H9 (cell line): ENCODE measurements around the gene ITSN1. TPM values are rescaled to one million over a fixed set of nuclear protein-coding genes. Genes with fewer than 3 reads are reported as not detected.

Experiments
- DNase-seq: peaks from one replicate; pipeline ENCODE4 v3.0.0-alpha.2; 2017
- H2AFZ ChIP-seq: one replicate; pipeline ENCODE4 v1.6.1; 2013; ENCODE audit warnings: mild to moderate bottlenecking, low read length, control low read depth, moderate library complexity
- H2AK5ac ChIP-seq: 2 replicates; pipeline ENCODE4 v1.6.1; 2013; ENCODE audit warnings: low read length, control low read depth, mixed read lengths; ENCODE audit not compliant: insufficient read length
- H2BK120ac ChIP-seq: one replicate; pipeline ENCODE4 v1.6.1; 2013; ENCODE audit warnings: low read depth, mild to moderate bottlenecking, low read length, control low read depth, inconsistent platforms; ENCODE audit not compliant: poor library complexity, severe bottlenecking
- H2BK12ac ChIP-seq: 2 replicates; pipeline ENCODE4 v1.6.1; 2013; ENCODE audit warnings: low read length, control low read depth, mixed read lengths, low read depth; ENCODE audit not compliant: insufficient read length
- H2BK15ac ChIP-seq: 2 replicates; pipeline ENCODE4 v1.6.1; 2013; ENCODE audit warnings: low read depth, low read length, control low read depth
- H2BK20ac ChIP-seq: one replicate; pipeline ENCODE4 v1.6.1; 2013; ENCODE audit warnings: low read depth, mild to moderate bottlenecking, low read length, control low read depth, inconsistent platforms; ENCODE audit not compliant: poor library complexity, severe bottlenecking
- H2BK5ac ChIP-seq: 2 replicates; pipeline ENCODE4 v1.6.1; 2013; ENCODE audit warnings: low read length, control low read depth, mixed read lengths; ENCODE audit not compliant: insufficient read length
- H3K14ac ChIP-seq: 2 replicates; pipeline ENCODE4 v1.6.1; 2013; ENCODE audit warnings: low read length, control low read depth; ENCODE audit not compliant: insufficient read depth
- H3K18ac ChIP-seq: 2 replicates; pipeline ENCODE4 v1.6.1; 2013; ENCODE audit warnings: low read depth, mild to moderate bottlenecking, mixed read lengths, low read length, control low read depth; ENCODE audit not compliant: insufficient read length
- H3K23ac ChIP-seq: 2 replicates; pipeline ENCODE4 v1.6.1; 2013; ENCODE audit warnings: low read length, control low read depth, mixed read lengths, low read depth; ENCODE audit not compliant: insufficient read length
- H3K23me2 ChIP-seq: 2 replicates; pipeline ENCODE4 v1.6.1; 2013; ENCODE audit warnings: low read depth, mild to moderate bottlenecking, mixed read lengths, low read length, control low read depth; ENCODE audit not compliant: insufficient read length, poor library complexity, severe bottlenecking
- H3K27ac ChIP-seq: 2 replicates; pipeline ENCODE4 v1.5.1; 2013; ENCODE audit warnings: low read length, control low read depth, mixed read lengths, low read depth; ENCODE audit not compliant: insufficient read length
- H3K27me3 ChIP-seq: 2 replicates; pipeline ENCODE4 v1.6.1; 2013; ENCODE audit warnings: low read length, control low read depth, inconsistent platforms; ENCODE audit not compliant: insufficient read depth
- H3K4ac ChIP-seq: 2 replicates; pipeline ENCODE4 v1.6.1; 2013; ENCODE audit warnings: low read depth, mild to moderate bottlenecking, control low read depth, inconsistent platforms, low read length, moderate library complexity
- H3K4me1 ChIP-seq: 2 replicates; pipeline ENCODE4 v1.6.1; 2013; ENCODE audit warnings: low read length, control low read depth, inconsistent platforms; ENCODE audit not compliant: insufficient read depth
- H3K4me2 ChIP-seq: 2 replicates; pipeline ENCODE4 v1.6.1; 2013; ENCODE audit warnings: low read length, control low read depth, mixed read lengths; ENCODE audit not compliant: insufficient read length, insufficient read depth
- H3K56ac ChIP-seq: 2 replicates; pipeline ENCODE4 v1.6.1; 2013; ENCODE audit warnings: low read depth, mild to moderate bottlenecking, mixed read lengths, low read length, control low read depth; ENCODE audit not compliant: insufficient read length
- H3K79me1 ChIP-seq: 2 replicates; pipeline ENCODE4 v1.6.1; 2013; ENCODE audit warnings: low read depth, mild to moderate bottlenecking, moderate library complexity, low read length, control low read depth, inconsistent platforms; ENCODE audit not compliant: insufficient read depth, poor library complexity, severe bottlenecking
- H3K79me2 ChIP-seq: 2 replicates; pipeline ENCODE4 v1.6.1; 2013; ENCODE audit warnings: low read length, control low read depth, inconsistent platforms; ENCODE audit not compliant: insufficient read depth
- H3K9ac ChIP-seq: 2 replicates; pipeline ENCODE4 v1.6.1; 2013; ENCODE audit warnings: low read length, control low read depth, mixed read lengths; ENCODE audit not compliant: insufficient read length; ENCODE audit errors: extremely low read depth
- H3K9me3 ChIP-seq: one replicate; pipeline ENCODE4 v1.6.1; 2013; ENCODE audit warnings: low read depth, low read length, inconsistent platforms; ENCODE audit not compliant: control insufficient read depth
- H3T11ph ChIP-seq: one replicate; pipeline ENCODE4 v1.6.1; 2013; ENCODE audit warnings: mild to moderate bottlenecking, low read length, control low read depth, inconsistent platforms
- H4K20me1 ChIP-seq: one replicate; pipeline ENCODE4 v1.6.1; 2013; ENCODE audit not compliant: control insufficient read depth, insufficient read length, insufficient read depth
- H4K5ac ChIP-seq: 2 replicates; pipeline ENCODE4 v1.6.1; 2013; ENCODE audit warnings: low read depth, mild to moderate bottlenecking, mixed read lengths, low read length, control low read depth; ENCODE audit not compliant: insufficient read length
- H4K8ac ChIP-seq: replicated peaks from 2 replicates; pipeline ENCODE4 v1.6.1; 2013; ENCODE audit warnings: low read length, control low read depth, mixed read lengths, low read depth; ENCODE audit not compliant: insufficient read length
- H4K91ac ChIP-seq: 2 replicates; pipeline ENCODE4 v1.6.1; 2013; ENCODE audit warnings: low read depth, mild to moderate bottlenecking, moderate library complexity, mixed read lengths, low read length, control low read depth; ENCODE audit not compliant: insufficient read length
- H3K27ac Mint-ChIP-seq, 3 experiments: 2 replicates in 2 of 3; 3 replicates in 1 of 3; pipeline ENCODE4 v1.8.0; 2020 to 2021; ENCODE audit warnings: mixed read lengths in 3 of 3, mild to moderate bottlenecking in 1 of 3, moderate library complexity in 1 of 3
- H3K27me3 Mint-ChIP-seq: 2 replicates; pipeline ENCODE4 v1.8.0; 2021; ENCODE audit warnings: low read depth, mild to moderate bottlenecking, moderate library complexity, mixed read lengths
- H3K36me3 Mint-ChIP-seq, 3 experiments: 2 replicates in 2 of 3; 3 replicates in 1 of 3; pipeline ENCODE4 v1.8.0; 2020 to 2021; ENCODE audit warnings: low read depth in 3 of 3, mixed read lengths in 3 of 3; ENCODE audit not compliant: insufficient read depth in 1 of 3
- H3K4me1 Mint-ChIP-seq, 2 experiments: 2 replicates each; pipeline ENCODE4 v1.8.0; 2020; ENCODE audit warnings: mixed read lengths in 2 of 2
- H3K4me3 Mint-ChIP-seq, 2 experiments: 2 replicates in 1 of 2; 3 replicates in 1 of 2; pipeline ENCODE4 v1.8.0; 2020 to 2021; ENCODE audit warnings: mild to moderate bottlenecking in 2 of 2, mixed read lengths in 2 of 2, moderate library complexity in 1 of 2
- H3K9me3 Mint-ChIP-seq, 2 experiments: 2 replicates in 1 of 2; 3 replicates in 1 of 2; pipeline ENCODE4 v1.8.0; 2020; ENCODE audit warnings: mild to moderate bottlenecking in 2 of 2, mixed read lengths in 2 of 2, moderate library complexity in 1 of 2
- WGBS: extraction: QIAGEN DNeasy Blood & Tissue Kit; methylation state at CpG from one replicate; pipeline ENCODE4 v1.1.7; 2013; ENCODE audit warnings: missing lambda C conversion rate, low lambda C conversion rate, mixed read lengths; ENCODE audit not compliant: insufficient read length; ENCODE audit errors: extremely low coverage; 5-methylcytosine and 5-hydroxymethylcytosine counted together
- total RNA-seq: library from RNA; stranded (reverse); gene quantifications from 2 replicates; pipeline ENCODE4 v1.2.1, GENCODE V29; 2021
- TF ChIP-seq, protein P1 (sequence below): fragments of 200-600 bp; sonication (generic); conservative IDR thresholded peaks from 3 replicates; pipeline ENCODE4 v1.8.0; 2021; ENCODE audit warnings: antibody characterized with exemption, mild to moderate bottlenecking

ITSN1 gene
- total RNA-seq, 1 experiment from 2014 or later = 94.2 TPM

DNA sequence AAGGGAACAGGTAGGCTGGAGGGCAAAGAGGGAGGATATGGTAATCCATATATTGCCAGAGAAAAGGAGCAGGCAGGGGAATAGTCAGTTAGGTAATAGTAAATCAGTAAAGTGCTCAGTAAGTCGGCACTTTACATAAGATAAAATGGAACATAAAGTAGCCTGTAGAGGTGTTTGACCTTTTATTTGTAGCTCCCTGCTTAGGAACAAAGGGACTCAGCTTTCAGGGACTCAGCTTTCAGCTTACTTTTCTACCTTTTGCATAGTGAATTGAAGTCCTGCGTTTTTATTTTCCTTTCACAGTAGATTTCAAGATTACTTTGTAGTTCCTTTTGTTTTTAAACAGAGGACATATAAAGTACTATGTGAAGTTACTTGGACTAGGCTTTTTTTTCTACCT lies 87.3 kb downstream of the ITSN1 start:
- Histone ChIP-seq H2BK12ac (no peak overlapping the region), H2AFZ (no peak overlapping the region), H3K4me1 (no peaks in the 10 kb centered on the region; the same call in 1 of the 2 replicates), H2BK120ac (no peak overlapping the region), H4K5ac (no peak overlapping the region), H4K8ac (no peak overlapping the region), H3K18ac (no peak overlapping the region), H4K91ac (no peak overlapping the region), H2BK5ac (no peak overlapping the region), H4K20me1 (no peaks in the 10 kb centered on the region), H3K4me2 (no peak overlapping the region), H3K27me3 (no peaks in the 10 kb centered on the region), H3K14ac (no peak overlapping the region), H3K4ac (no peak overlapping the region), H3T11ph (no peak overlapping the region), H3K79me1 (no peaks in the 10 kb centered on the region), H2BK20ac (no peak overlapping the region), H3K79me2 (no peaks in the 10 kb centered on the region), H3K56ac (no peak overlapping the region), H3K9me3 (no peaks in the 10 kb centered on the region), H3K23me2 (no peaks in the 10 kb centered on the region), H3K23ac (no peak overlapping the region), H3K9ac (no peak overlapping the region), H2BK15ac (no peak overlapping the region), H3K27ac (no peak overlapping the region), H2AK5ac (no peak overlapping the region)
- no CpG with 5 or more reads among the region's 2 CpGs for WGBS
- no peaks in the 10 kb centered on the region for H3K9me3 Mint-ChIP-seq
- no peaks in the 10 kb centered on the region for H3K27me3 Mint-ChIP-seq
- peak overlapping the region in 2 of 3 experiments; percentile 60 to 95; a peak in 4 of 7 replicates for H3K27ac Mint-ChIP-seq
- H3K4me1 Mint-ChIP-seq = peaks cover 33 to 39% of the 10 kb centered on the region in 2 experiments
- no peak for DNase-seq
- H3K36me3 Mint-ChIP-seq = peaks cover 7 to 12% (median 10%) of the 10 kb centered on the region in 3 experiments; a peak in 6 of 7 replicates
- H3K4me3 Mint-ChIP-seq = no peak overlapping the region
- TF ChIP-seq, protein P1, sequence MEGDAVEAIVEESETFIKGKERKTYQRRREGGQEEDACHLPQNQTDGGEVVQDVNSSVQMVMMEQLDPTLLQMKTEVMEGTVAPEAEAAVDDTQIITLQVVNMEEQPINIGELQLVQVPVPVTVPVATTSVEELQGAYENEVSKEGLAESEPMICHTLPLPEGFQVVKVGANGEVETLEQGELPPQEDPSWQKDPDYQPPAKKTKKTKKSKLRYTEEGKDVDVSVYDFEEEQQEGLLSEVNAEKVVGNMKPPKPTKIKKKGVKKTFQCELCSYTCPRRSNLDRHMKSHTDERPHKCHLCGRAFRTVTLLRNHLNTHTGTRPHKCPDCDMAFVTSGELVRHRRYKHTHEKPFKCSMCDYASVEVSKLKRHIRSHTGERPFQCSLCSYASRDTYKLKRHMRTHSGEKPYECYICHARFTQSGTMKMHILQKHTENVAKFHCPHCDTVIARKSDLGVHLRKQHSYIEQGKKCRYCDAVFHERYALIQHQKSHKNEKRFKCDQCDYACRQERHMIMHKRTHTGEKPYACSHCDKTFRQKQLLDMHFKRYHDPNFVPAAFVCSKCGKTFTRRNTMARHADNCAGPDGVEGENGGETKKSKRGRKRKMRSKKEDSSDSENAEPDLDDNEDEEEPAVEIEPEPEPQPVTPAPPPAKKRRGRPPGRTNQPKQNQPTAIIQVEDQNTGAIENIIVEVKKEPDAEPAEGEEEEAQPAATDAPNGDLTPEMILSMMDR = no peak
